ENCODE measurements around the gene YWHAH.

DNA sequence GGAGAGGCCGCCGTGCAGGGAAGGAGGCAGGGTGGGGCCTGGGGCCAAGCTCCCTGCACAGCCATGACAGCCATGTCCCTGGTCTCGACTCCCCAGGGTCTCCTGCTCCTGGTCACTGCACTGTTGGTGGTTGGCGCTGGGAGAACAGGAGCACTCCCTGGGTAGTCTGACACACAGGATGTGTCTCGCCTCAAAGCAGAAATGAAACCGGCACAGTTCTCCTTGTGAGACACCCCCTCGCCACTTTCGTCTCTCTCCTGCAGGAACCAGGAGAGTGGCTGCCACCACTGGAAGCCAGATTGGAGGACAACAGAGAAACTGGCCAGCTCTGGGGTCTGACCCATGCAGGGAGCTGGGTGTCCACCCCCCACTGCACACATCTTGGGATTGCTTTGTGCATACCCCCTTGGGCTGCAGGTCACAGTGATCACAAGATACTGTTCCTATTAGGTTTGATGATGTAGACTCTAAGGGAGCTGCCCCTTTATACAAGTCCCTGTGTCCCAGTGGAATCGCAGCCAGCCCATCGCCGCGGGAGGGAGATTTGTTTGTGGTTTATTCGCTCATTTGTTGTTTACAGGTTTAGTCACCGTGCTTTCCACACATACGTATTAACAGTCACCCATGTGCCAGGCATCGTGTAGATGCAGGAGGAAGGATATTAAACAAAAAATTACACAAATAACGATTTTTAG is 27.0 kb upstream of the YWHAH start:
- TF ChIP-seq, protein P1, sequence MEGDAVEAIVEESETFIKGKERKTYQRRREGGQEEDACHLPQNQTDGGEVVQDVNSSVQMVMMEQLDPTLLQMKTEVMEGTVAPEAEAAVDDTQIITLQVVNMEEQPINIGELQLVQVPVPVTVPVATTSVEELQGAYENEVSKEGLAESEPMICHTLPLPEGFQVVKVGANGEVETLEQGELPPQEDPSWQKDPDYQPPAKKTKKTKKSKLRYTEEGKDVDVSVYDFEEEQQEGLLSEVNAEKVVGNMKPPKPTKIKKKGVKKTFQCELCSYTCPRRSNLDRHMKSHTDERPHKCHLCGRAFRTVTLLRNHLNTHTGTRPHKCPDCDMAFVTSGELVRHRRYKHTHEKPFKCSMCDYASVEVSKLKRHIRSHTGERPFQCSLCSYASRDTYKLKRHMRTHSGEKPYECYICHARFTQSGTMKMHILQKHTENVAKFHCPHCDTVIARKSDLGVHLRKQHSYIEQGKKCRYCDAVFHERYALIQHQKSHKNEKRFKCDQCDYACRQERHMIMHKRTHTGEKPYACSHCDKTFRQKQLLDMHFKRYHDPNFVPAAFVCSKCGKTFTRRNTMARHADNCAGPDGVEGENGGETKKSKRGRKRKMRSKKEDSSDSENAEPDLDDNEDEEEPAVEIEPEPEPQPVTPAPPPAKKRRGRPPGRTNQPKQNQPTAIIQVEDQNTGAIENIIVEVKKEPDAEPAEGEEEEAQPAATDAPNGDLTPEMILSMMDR (IDR thresholded peaks at IDR 0.05) = no peak
- no peak for TF ChIP-seq EZH2 (IDR thresholded peaks at IDR 0.05; ENCODE audit: borderline replicate concordance, insufficient read depth, low read depth, low read length, poor library complexity, severe bottlenecking)
